Measurements from ENCODE around the gene HOXA3. TPM values are rescaled to one million over a fixed set of nuclear protein-coding genes. Genes with fewer than 3 reads are reported as not detected.

Gene HOXA3
- total and polyA plus RNA-seq, 10 donors = 0.51 to 6.1 (median 1.7) TPM

- H3K36me3 ChIP-seq = no peaks in the 10 kb centered on the region
- peaks cover 13 to 44% (median 29%) of the 10 kb centered on the region in 6 donors for H3K4me1 ChIP-seq
- no peaks in the 10 kb centered on the region for H3K9me3 ChIP-seq
- H3K27me3 ChIP-seq (replicated peaks in 1 of 7) = peaks cover 19 to 100% (median 100%) of the 10 kb centered on the region in 7 donors
- no peak for TF ChIP-seq POLR2AphosphoS5 (IDR thresholded peaks at IDR 0.05)
- no peak for TF ChIP-seq POLR2A (IDR thresholded peaks at IDR 0.05)
- TF ChIP-seq CTCF (IDR thresholded peaks at IDR 0.05 in 8 of 11, conservative IDR thresholded peaks at IDR 0.05 in 3 of 11) = no peak
- intact Hi-C loops (cut with DNase I; ENCODE audit: low total_unique reads) = no loop called here
- WGBS, 5 donors = 63 to 75% (median 71%) methylated on average over 14 of the region's 14 CpGs
- H3K4me3 ChIP-seq = no peak overlapping the region
- H3K27ac ChIP-seq = no peak overlapping the region
- peak; percentile 14 for DNase-seq
These were observed 26.6 kb upstream of the HOXA3 start for GRCh38 chr7:27179030-27179429.

GRCh38 chr7:27178366-27178765 is 26.0 kb upstream of the HOXA3 start:
- H3K27ac ChIP-seq = no peak overlapping the region
- peaks cover 16 to 44% (median 29%) of the 10 kb centered on the region in 6 donors for H3K4me1 ChIP-seq
- H3K4me3 ChIP-seq = no peak overlapping the region
- intact Hi-C loops (cut with DNase I; ENCODE audit: low total_unique reads) = no loop called here
- 90 to 95% (median 92%) methylated on average over 6 of the region's 6 CpGs for WGBS, 5 donors
- TF ChIP-seq CTCF (IDR thresholded peaks at IDR 0.05 in 8 of 11, conservative IDR thresholded peaks at IDR 0.05 in 3 of 11) (no peak), POLR2AphosphoS5 (IDR thresholded peaks at IDR 0.05) (no peak)
- no peaks in the 10 kb centered on the region for H3K9me3 ChIP-seq
- H3K36me3 ChIP-seq = no peaks in the 10 kb centered on the region
- peak; percentile 1 for DNase-seq
- peaks cover 19 to 100% (median 100%) of the 10 kb centered on the region in 7 donors for H3K27me3 ChIP-seq (replicated peaks in 1 of 7)

- DNase-seq = peak; percentile 1
- Histone ChIP-seq H3K27ac (no peak overlapping the region), H3K4me3 (no peak overlapping the region), H3K36me3 (no peaks in the 10 kb centered on the region), H3K4me1 (peaks cover 20 to 44% (median 30%) of the 10 kb centered on the region in 6 donors), H3K27me3 (replicated peaks in 1 of 7) (peaks cover 20 to 100% (median 100%) of the 10 kb centered on the region in 7 donors), H3K9me3 (no peaks in the 10 kb centered on the region)
- TF ChIP-seq POLR2A (IDR thresholded peaks at IDR 0.05) = no peak
- 88 to 94% (median 90%) methylated on average over 5 of the region's 5 CpGs for WGBS, 5 donors
- intact Hi-C loops (cut with DNase I; ENCODE audit: low total_unique reads) = no loop called here
These were observed 25.5 kb upstream of the HOXA3 start for GRCh38 chr7:27177795-27178320.

GRCh38 chr7:27176962-27177794 is 24.8 kb upstream of the HOXA3 start:
- TF ChIP-seq POLR2AphosphoS5 (IDR thresholded peaks at IDR 0.05) (no peak), POLR2A (IDR thresholded peaks at IDR 0.05) (no peak), CTCF (IDR thresholded peaks at IDR 0.05 in 8 of 11, conservative IDR thresholded peaks at IDR 0.05 in 3 of 11) (no peak)
- Histone ChIP-seq H3K4me3 (no peak overlapping the region), H3K36me3 (no peaks in the 10 kb centered on the region), H3K27me3 (replicated peaks in 1 of 7) (peaks cover 27 to 100% (median 100%) of the 10 kb centered on the region in 7 donors), H3K4me1 (peaks cover 21 to 48% (median 36%) of the 10 kb centered on the region in 6 donors), H3K9me3 (peaks cover 0 to 6% (median 0%) of the 10 kb centered on the region in 8 donors), H3K27ac (no peak overlapping the region)
- peak; percentile 57 for DNase-seq
- intact Hi-C loops (cut with DNase I; ENCODE audit: low total_unique reads) = no loop called here
- WGBS, 5 donors = 85 to 93% (median 89%) methylated on average over 22 of the region's 22 CpGs

Measured in spleen (tissue), 11 donors.